22Rv1 (cell line): Measurements from ENCODE around the gene CD1D.
"Not testable (repeated sequence)": the region's sequence is repeated elsewhere in the genome, so short reads cannot be mapped to it uniquely, and the experiment has no call there.

ENCODE experiments used
- CTCF ChIP-seq: fragments of 450-650 bp; IDR thresholded peaks from 2 replicates; pipeline ENCODE4 v1.5.1; 2017; ENCODE audit warnings: mild to moderate bottlenecking
- ZFX ChIP-seq: fragments of 450-650 bp; IDR thresholded peaks from 2 replicates; pipeline ENCODE4 v1.6.1; 2017; ENCODE audit warnings: antibody characterized with exemption, borderline replicate concordance

- TF ChIP-seq CTCF, ZFX: not testable (repeated sequence)
These were observed 3.6 kb upstream of the CD1D start for GRCh38 chr1:158176849-158177699.
